ENCODE results near the gene ZNF431. TPM values are rescaled to one million over a fixed set of nuclear protein-coding genes. Genes with fewer than 3 reads are reported as not detected.

The ZNF431 gene
- total and polyA plus RNA-seq, 9 of the 15 experiments (the other 6 are each of a cell fraction or from before 2014, with no cell fraction given), result 3.3 to 24.8 (median 13.5) TPM

- TF ChIP-seq RREB1 (CRISPR knock-in tag; IDR thresholded peaks at IDR 0.05) (no peak), HDAC3 (IDR thresholded peaks at IDR 0.05; ENCODE audit: borderline replicate concordance, partially characterized antibody) (no peak), ZKSCAN1 (IDR thresholded peaks at IDR 0.05; ENCODE audit: low read depth, low read length) (no peak), L3MBTL2 (IDR thresholded peaks at IDR 0.05) (no peak), ARID3A (IDR thresholded peaks at IDR 0.05; ENCODE audit: borderline replicate concordance, low read depth, low read length) (no peak), ZNF77 (CRISPR knock-in tag; IDR thresholded peaks at IDR 0.05) (no peak), CTCF (IDR thresholded peaks at IDR 0.05 in 2 of 3, conservative IDR thresholded peaks at IDR 0.05 in 1 of 3; ENCODE audit: insufficient read depth in 2 of 3, low read depth in 1 of 3, low read length in 3 of 3) (no peak), HOMEZ (CRISPR knock-in tag; IDR thresholded peaks at IDR 0.05) (no peak), SMARCE1 (IDR thresholded peaks at IDR 0.05) (peak; percentile 46), ETV6 (IDR thresholded peaks at IDR 0.05; ENCODE audit: borderline replicate concordance in 1 of 2, low read depth in 2 of 2, low read length in 1 of 2) (no peak), ETV6 (CRISPR knock-in tag; IDR thresholded peaks at IDR 0.05; ENCODE audit: borderline replicate concordance) (no peak), MED1 (CRISPR knock-in tag; IDR thresholded peaks at IDR 0.05; ENCODE audit: borderline replicate concordance) (no peak), ZBTB2 (IDR thresholded peaks at IDR 0.05) (no peak), LEF1 (IDR thresholded peaks at IDR 0.05) (peak; percentile 78; the same call in 1 of the 2 replicates), ELF1 (tag; IDR thresholded peaks at IDR 0.05) (no peak)
These were observed 12.7 kb upstream of the ZNF431 start (continued) for GRCh38 chr19:21128901-21129698.
